Endometrium (tissue), 2 donors: ENCODE measurements around the gene SF1.

Experiments
- FAIRE-seq: peaks from 2 replicates; lab custom pipeline; 2012; peaks lifted over from hg19 to GRCh38; lab: Jason Lieb, UNC
- donor health status: control.
- donor health status: control.

SF1 gene

DNA sequence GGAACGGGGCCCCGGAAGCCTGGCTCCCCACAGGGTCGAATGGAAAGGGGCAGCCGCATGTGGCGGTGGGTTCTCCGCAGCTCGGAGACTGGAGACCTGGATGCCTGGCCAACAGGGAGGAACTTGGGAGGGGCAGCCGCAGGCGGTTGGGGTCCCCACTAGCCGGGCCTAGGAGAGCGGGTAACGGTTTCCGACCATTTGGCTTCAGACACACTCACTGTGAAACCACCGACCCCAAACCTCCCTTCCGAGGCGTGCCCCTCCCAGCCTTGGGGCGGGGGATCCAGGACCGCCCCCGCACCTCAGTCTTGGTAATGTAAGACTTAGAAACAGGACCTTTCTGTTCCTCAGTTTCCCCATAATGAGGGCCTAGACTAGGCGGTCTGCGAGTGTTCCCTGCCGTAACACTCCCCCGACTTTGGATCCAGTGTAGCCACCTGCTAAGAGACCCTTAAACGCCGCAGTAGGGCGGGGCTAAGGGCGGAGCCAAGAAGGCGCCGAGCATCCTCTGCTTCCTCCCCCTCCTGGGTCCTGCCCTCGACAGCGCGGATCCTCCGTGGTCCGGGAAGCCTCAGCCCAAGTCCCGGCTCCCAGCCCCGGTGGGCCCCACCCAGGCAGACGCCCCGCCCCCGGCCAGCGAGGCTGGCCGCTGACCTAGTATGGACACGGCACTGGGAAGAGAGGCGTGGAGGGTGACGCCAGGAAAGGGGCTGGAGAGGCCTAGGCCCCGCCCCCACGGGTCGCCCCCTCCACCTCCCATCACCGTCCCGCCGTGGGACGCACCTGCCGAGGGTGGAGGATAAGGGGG lies 32.6 kb downstream of the SF1 start:
- FAIRE-seq, result no peak

GRCh38 chr11:64745189-64745520 lies 33.2 kb downstream of the SF1 start:
- no peak for FAIRE-seq

DNA sequence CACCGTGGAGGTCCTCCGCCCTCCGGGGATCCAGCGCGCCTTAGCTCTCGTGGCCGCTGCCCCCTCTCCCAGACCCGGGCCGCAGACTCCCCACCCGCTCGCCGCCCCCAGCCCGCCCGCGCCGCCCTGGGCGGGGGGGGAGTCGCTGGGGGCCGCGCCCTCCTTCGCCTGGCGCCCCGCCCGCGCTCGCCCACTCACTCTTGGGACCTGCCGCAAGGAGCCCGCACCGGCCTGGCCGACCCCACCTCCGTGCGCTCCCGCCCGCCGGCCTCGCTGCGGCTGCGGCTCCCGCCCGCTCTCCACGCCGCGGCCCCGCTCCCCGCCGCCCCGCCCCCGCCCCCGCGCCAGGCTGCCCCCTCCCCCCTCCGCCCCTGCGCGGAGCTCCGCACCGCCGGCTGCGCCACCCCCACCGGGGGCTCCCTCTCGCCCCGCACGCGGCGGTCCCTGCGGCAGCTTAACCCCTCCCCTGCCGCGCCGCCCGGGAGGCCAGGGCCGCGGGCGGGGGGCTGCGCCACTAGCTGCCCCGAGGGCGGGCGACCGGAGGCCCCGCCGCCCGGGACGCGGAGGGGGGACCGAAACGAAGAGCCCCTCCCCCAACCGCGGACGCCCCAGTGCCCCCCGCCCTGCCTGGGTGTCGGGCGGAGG lies 33.7 kb downstream of the SF1 start:
- no peak for FAIRE-seq

DNA sequence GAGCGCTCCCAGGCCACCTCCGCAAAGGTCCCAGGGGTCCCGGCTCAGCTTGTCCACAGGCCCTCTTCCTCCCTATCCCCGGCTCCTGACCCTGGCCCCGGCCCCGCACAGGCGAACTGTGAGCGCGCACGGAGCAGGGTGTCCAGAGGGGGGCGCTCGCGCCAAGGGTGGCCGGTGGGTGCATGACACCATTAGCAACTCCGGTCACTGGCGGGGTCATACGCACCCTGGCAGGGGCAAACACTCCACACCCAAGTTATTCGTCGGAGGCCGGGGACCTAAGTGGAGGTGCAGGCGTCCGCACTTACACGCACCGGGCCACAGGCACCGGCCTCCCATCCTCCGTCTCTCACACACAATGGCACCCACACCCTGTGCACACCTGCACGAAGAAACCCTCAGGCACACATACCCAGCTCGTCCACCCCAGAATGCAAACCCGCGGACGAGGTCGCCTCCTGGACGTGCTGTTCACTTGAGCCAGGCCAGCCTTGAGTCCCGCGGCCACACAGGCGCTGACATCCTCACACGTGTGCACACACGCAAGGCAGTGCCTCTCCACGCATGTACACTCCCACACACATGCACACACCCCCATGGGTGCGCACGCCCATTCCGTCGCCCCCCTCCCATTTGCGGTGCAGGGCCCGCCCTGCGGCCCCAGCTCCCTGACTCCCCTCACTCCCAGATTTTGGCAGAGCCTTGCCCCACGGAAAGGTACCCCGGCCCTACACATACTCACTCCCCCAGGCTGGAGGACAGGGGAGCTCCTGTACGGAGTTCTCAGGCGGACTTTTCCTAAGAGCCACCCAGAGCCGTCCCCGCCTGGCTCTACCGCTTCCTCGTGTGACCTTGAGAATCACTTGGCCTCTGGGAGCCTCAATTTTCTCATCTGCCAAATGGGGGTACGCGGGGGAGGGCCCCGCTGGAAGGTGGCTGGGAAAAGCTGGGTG lies 34.5 kb downstream of the SF1 start, which contains the start of gene RASGRP2:
Gene RASGRP2, minus strand, starts transcription at position 552 of the 953 bp plus-strand sequence. CDS start 1,276 bp downstream, outside the sequence.
- no peak for FAIRE-seq

DNA sequence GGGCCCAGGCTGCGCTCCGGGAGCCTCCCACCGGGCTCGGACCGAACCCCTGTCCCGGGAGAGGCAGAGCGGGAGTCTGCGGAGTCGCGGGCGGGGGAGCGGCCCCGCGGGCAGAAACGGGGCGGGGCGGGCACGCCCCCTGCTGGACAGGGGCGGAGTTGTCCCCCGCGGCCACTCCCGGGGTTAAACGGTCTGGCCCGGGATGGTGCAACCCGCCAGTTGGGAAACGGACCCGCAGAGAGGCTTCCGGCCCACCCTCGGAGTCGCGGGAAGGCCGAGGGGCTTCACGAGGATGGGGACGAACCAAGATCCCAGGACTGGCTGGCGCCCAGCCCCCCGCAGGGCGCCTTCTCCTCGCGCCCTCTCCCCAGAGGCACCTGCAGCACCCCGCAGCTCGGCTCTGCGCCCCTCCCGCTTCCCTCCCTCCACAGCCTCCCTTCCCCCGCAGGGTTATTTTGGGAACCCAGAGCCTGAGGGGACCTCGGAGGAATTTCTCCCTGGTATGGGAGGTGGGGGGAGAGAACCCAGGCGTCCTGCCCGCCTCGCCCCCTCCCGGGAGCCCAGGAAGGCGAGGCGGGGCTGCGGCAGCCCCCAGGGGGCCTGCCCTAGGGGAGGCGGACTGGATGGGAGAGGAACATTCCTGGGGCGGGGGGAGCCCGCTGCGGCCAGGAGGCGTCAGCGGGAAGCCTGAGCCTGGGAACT lies 35.3 kb downstream of the SF1 start:
- no peak for FAIRE-seq

DNA sequence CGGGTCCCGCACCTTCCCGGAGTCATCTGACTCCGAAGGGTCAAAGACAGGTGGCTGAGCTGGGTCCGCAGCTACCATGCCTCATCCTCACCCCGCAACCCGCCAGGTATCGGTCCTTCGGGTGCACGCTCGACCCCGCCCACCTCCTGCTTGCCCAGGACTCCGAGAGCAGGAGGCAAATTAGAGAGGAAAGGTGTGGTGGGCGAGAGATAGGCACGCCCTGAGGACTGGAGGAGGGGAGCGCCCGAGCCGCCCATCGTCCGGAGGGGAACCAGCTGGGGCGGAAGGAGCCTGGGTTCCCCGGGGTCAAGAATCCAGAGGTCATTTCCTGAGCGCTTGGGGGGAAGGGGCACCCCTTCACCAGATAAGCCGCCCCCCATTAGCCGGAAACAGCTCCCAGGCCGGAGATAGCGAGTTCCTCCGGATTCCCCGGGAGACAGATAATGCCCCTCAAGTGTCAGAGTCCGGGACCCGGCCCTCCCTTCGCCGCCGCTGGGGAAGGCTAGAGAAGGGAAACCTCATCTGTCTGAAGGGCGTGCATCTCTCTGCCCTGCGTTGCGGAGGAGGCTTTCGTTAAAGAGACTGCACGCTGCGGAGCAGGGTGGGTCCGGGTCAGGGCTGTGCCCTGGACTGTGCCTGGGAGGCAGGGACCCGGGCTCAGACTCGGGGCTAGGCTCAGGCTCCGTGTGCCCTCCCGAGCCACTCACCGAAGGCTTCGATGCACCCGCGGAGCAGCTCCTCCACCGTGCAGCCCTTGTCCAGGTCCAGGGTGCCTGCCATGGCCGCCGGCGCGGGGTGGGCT lies 36.1 kb downstream of the SF1 start:
- FAIRE-seq, result no peak

DNA sequence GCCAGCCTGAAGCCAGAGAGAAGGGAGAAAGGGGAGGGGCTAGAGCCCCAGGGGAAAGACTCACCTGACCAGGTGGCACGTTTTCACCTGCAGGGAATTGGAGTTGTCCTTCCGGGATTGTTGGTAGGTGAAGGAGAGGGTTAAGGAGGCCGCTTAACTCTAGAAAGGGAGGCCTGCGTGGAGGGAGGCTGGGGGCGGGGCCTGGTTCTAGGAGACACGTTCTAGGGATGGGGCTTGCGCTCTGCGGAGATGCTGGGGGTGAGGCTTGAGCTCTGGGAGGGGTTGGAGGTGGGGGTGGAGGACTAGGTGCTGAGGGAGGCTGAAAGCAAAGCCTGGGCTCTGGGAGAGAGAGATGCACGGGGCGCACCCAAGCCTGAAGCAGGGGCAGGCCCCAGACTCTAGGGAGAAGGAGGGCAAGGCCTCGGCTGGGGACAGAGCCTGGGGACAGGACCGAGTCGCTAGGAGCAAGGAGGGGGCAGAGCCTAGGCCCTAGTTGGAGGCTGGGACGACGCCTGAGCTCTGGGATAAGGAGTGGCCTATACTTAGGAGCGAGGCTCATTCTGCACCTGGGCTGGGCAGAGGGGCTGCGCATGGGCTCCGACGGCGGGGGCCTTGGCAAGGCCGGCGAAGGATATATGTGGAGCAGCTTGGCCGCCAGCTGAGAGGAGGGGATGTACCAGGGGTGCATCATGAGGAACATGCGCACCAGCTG lies 36.8 kb downstream of the SF1 start:
- no peak for FAIRE-seq

DNA sequence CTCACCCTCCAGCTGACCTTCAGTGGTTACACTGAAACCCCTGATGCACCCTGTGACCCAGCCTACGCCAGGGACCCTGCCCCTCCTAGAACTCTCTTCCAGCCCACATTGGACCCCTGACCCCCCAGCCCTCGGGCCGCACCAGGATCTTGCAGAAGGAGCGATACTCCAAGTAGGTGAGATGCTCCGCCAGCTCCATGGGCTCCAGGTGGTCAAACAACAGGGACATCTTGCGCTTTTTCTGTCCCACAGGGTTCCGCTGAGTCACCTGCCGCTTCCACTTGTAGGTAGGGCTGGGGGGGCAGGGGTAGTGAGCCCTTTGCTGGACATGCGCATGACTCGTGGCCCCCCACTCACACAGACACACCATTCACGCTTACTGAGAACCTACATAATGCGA lies 38.5 kb downstream of the SF1 start:
- no peak for FAIRE-seq

- no peak for FAIRE-seq
These were observed 41.7 kb downstream of the SF1 start for GRCh38 chr11:64736654-64737053.

DNA sequence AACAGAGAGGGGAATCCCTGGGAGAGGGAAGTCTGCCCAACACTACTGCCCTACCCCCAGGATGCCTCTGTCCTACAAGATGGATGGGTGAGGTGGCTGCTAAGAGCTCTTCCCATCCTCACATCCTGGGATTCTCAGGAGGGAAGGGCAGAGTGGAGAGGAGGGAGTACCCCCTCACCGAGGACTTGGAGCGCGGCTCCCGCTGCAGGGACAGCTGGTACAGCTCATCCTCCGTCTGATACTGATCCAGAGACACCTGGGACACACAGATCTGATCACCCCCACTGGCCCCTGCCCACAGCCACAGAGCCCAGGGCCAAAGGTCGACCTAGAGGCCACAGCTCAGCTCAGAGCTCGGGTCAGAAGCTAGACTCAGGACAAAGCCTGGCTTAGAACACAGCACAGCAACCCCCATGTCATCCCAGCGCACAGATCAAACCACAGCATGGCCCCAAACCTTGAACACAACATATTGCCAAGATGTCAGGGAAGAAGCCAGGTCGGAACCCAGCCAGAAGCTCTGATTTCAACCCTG lies 42.5 kb downstream of the SF1 start:
- FAIRE-seq, result no peak

GRCh38 chr11:64734811-64735724 lies 43.3 kb downstream of the SF1 start:
- FAIRE-seq, result no peak

DNA sequence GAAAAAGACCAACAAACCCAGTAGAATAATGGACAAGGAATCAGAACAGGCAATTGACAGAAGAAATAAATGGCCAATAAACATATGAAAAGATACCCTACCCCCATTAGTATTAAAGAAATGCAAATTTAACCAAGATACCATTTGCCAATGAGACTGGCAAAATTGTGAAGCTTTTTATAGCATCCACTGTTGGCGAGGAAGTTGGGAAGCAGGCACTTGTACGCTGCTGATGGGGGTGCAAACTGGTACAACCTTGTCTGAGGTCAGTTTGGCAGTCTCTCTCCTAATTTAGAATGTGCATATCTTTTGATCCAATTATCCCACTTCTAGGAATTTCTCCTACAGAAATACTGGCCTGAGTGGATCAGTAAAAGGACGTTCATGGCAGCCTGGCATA lies 46.7 kb downstream of the SF1 start:
- no peak for FAIRE-seq

DNA sequence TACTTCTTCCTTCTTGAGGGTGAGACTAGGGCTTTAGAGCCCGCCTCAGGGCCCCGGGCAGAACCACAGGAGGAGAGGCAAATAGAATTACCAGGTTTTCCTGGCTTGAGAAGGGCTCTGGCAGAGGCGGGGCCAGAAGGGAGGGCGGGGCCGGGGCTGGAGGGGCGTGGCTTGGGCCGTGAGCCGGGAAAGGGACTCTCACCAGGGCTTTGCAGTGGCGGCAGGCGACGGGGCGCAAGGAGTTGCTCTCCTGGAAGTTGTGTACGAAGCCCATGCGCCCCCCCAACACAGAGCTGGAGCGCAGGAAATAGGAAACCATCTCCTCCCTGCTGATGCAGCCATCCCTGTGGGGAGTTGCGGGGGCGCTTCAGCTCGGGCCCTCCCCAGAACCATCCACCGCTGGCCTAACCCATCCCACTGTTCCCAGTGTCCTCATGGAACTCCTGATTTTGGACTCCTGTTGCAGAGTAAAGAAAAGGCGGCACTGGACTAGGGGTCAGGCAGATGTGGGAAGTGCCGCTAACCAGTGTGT lies 48.4 kb downstream of the SF1 start:
- no peak for FAIRE-seq

- FAIRE-seq, result no peak
These were observed 49.5 kb downstream of the SF1 start for GRCh38 chr11:64728757-64729365.

DNA sequence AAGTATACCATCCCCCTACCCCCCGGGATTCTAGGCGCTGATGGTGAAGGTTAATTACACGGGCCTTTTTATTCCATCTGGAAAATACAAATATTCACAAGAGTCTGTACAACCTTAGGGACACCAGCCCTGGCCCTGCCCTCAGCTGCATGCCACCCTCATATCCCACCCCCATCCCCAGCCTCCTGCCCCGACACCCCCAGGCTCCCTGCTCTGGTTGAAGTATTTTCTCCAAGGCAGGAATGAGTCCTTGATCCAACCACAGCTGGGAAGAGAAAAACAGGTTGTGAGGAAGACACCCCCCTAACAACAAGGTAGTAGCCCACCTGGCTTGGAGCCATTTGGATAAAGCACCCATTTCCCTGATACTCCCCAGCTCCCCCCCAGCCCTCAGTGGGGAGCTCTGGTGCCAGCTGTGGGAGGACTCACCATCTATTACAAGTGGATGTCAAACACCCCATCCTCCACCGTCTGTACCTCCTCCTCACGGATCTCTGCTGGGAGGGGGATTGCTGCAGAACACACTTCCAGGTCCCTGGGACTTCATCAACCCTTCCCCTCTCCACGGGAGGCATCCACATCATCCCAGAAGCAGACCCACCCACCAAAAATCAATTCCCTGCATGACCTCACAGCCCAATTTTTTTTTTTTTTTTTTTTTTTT lies 51.3 kb downstream of the SF1 start:
- no peak for FAIRE-seq

DNA sequence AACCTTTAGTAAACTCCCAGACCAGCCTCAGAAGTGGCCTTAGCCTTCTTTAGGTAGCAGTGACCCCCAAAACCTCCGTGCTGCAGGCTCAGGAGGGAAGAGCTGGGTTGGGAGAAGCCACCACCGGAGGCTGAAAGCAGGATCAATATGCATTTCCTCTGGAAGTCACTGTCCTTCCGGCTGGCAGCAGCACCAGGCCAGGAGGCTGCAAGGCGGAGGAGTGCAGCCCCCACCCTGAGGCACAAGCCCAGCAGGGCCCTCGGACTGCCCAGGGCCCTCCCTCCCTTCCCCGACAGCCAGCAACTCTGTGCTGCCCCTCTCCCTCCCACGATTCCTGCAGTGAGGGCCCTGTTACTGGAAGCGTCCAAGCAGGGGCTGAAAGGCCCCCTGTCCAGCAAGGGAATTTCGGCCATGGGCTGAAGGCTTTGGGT lies 52.1 kb downstream of the SF1 start:
- no peak for FAIRE-seq

DNA sequence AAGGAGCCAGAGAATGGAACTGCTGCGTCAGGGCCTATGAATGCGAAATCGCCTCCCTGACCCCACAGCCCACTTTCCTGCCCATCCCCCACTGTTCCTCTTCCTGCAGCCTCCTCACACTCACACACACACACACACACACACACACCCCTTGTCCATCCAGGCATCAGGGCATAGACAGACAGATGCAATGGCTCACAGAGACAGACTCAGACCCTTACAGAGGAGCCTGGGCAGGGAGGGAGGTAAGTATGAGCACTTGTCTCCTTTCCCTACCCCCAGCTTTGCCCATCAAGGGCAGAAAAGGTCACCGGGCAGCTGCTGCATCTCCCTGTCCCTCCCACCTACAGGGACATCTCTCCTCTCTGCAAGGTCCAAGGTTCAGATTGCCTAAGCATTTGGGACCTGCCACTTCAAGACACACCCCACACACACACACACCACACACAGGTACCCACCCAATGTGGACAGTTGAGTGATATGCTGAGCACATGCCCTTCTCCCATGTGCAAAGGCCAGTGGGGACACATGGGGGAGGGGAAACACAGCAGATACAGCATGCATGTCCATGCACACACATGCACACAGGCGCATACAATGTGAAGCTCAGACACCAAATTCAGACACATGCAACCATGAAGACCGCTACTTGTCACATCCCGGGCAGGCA lies 53.3 kb downstream of the SF1 start:
- no peak for FAIRE-seq
